ENCODE measurements around the gene CCL25. TPM values are rescaled to one million over a fixed set of nuclear protein-coding genes. Genes with fewer than 3 reads are reported as not detected.

CCL25 gene
- polyA plus RNA-seq, 1 donor from 2014 or later = 1.9 TPM

DNA sequence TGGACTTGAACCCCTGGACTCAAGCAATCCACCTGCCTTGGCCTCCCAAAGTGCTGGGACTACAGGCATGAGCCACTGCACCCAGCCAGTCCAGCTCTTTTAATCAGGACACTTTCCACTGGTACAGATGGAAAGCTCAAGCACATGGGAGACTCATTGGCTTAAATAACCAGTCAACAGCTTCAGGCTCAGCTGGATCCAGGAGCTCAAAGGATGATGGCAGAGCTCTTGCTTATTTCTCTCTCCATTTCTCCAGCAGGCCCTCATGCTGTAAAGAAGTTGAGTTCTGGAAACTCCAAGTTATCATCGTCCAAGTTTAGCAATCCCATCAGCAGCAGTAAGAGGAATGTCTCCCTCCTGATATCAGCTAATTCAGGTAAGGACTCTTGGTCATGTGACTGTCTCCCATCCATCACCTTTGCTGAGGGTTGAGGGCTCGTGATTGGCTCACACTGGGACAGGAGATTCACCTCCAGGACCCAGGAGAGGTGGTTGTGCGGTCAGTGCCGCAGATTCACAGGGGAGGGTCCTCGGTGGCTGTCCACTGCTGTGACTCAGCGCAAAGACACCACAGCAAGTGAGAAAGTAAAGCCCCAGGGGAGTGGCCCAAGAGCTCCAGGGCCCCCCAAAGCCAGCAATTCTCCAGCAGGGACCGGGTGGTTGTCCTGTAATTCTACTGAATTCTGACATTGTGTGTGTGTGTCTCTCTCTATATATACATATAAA, 5.1 kb downstream of the CCL25 start:
- H3K4me3 ChIP-seq (ENCODE audit: low read length) = no peak overlapping the region
- no peaks in the 10 kb centered on the region for H3K9me2 ChIP-seq (ENCODE audit: insufficient read depth, low read length)
- no peaks in the 10 kb centered on the region for H4K20me1 ChIP-seq (ENCODE audit: insufficient read depth)
- H2AFZ ChIP-seq (ENCODE audit: low read depth, low read length) = no peak overlapping the region
- H3F3A ChIP-seq (ENCODE audit: insufficient read depth, low read length, poor library complexity, severe bottlenecking) = no peaks in the 10 kb centered on the region
- no peaks in the 10 kb centered on the region for H3K36me3 ChIP-seq (ENCODE audit: insufficient read depth, low read length)
- no peak overlapping the region for H3K9ac ChIP-seq (ENCODE audit: low read length)
- no peaks in the 10 kb centered on the region for H3K9me3 ChIP-seq (ENCODE audit: low read length)
- no peaks in the 10 kb centered on the region for H3K79me2 ChIP-seq (replicated peaks; ENCODE audit: insufficient read depth, low read length)
- H3K27me3 ChIP-seq (ENCODE audit: insufficient read depth, low read depth, low read length) = no peaks in the 10 kb centered on the region
- H3K27ac ChIP-seq (ENCODE audit: low read length) = no peak overlapping the region
- no peak overlapping the region for H3K4me2 ChIP-seq (ENCODE audit: low read length)
- TF ChIP-seq EP300 (conservative IDR thresholded peaks at IDR 0.05; ENCODE audit: poor library complexity, severe bottlenecking) (no peak), TAF1 (IDR thresholded peaks at IDR 0.05; ENCODE audit: low read depth) (no peak), RAD21 (conservative IDR thresholded peaks at IDR 0.05) (no peak)

DNA sequence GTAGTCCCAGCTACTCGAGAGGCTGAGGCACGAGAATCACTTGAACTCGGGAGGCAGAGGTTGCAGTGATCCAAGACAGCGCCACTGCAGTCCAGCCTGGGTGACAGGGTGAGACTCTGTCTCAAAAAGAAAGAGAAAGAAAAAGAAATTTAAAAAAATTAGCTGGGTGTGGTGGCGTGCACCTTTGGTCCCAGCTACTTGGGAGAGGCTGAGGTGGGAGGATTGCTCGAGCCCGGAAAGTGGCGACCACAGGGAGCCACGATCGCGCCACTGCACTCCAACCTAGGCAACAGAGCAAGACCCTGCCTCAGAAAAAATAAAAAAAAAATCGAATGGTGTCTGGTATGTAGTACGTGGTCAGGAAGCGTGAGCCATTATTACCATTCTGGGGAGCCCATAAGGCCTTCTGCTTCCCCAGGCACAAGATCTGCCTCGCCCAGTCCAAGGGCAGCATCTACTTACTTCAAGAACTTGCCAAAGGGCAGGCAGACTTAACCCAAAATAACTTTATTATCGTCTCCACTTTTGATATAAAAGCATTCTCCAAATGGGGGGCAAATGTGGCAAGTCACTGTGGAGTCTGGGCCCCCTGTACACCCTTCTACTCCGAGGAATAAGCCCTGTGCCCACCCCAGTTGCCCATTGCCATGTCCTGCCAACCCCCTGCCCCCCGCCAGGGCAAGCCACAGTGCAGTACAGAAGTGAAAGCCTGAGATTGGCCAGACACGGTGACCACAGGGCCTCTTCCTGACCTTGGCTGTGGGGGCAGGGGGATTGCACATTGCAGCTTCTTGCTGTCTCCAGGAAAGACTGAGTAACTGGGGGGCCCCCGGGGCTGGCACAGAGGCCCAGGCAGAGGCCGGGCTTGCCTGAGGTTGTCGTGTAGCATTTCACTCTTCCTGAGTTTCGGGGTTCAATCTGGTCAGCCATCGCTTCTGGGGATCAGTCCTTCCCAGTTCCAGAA, 12.6 kb downstream of the CCL25 start:
- H3K36me3 ChIP-seq (ENCODE audit: insufficient read depth, low read length) = peaks cover 7% of the 10 kb centered on the region
- H3K27me3 ChIP-seq (ENCODE audit: insufficient read depth, low read depth, low read length) = no peaks in the 10 kb centered on the region
- H4K20me1 ChIP-seq (ENCODE audit: insufficient read depth) = no peaks in the 10 kb centered on the region
- TF ChIP-seq, protein P1, sequence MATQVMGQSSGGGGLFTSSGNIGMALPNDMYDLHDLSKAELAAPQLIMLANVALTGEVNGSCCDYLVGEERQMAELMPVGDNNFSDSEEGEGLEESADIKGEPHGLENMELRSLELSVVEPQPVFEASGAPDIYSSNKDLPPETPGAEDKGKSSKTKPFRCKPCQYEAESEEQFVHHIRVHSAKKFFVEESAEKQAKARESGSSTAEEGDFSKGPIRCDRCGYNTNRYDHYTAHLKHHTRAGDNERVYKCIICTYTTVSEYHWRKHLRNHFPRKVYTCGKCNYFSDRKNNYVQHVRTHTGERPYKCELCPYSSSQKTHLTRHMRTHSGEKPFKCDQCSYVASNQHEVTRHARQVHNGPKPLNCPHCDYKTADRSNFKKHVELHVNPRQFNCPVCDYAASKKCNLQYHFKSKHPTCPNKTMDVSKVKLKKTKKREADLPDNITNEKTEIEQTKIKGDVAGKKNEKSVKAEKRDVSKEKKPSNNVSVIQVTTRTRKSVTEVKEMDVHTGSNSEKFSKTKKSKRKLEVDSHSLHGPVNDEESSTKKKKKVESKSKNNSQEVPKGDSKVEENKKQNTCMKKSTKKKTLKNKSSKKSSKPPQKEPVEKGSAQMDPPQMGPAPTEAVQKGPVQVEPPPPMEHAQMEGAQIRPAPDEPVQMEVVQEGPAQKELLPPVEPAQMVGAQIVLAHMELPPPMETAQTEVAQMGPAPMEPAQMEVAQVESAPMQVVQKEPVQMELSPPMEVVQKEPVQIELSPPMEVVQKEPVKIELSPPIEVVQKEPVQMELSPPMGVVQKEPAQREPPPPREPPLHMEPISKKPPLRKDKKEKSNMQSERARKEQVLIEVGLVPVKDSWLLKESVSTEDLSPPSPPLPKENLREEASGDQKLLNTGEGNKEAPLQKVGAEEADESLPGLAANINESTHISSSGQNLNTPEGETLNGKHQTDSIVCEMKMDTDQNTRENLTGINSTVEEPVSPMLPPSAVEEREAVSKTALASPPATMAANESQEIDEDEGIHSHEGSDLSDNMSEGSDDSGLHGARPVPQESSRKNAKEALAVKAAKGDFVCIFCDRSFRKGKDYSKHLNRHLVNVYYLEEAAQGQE (IDR thresholded peaks at IDR 0.05; ENCODE audit: borderline replicate concordance) = no peak
- TF ChIP-seq MXI1 (conservative IDR thresholded peaks at IDR 0.05; ENCODE audit: poor library complexity, severe bottlenecking) (no peak), RAD21 (conservative IDR thresholded peaks at IDR 0.05) (no peak), TAF1 (IDR thresholded peaks at IDR 0.05; ENCODE audit: low read depth) (no peak), EP300 (conservative IDR thresholded peaks at IDR 0.05; ENCODE audit: poor library complexity, severe bottlenecking) (no peak), POLR2AphosphoS5 (IDR thresholded peaks at IDR 0.05) (no peak), EZH2 (IDR thresholded peaks at IDR 0.05; ENCODE audit: borderline replicate concordance, insufficient read depth, low read length, poor library complexity, severe bottlenecking) (no peak), SMC3 (conservative IDR thresholded peaks at IDR 0.05; ENCODE audit: poor library complexity) (no peak)
- TF ChIP-seq, protein P2, sequence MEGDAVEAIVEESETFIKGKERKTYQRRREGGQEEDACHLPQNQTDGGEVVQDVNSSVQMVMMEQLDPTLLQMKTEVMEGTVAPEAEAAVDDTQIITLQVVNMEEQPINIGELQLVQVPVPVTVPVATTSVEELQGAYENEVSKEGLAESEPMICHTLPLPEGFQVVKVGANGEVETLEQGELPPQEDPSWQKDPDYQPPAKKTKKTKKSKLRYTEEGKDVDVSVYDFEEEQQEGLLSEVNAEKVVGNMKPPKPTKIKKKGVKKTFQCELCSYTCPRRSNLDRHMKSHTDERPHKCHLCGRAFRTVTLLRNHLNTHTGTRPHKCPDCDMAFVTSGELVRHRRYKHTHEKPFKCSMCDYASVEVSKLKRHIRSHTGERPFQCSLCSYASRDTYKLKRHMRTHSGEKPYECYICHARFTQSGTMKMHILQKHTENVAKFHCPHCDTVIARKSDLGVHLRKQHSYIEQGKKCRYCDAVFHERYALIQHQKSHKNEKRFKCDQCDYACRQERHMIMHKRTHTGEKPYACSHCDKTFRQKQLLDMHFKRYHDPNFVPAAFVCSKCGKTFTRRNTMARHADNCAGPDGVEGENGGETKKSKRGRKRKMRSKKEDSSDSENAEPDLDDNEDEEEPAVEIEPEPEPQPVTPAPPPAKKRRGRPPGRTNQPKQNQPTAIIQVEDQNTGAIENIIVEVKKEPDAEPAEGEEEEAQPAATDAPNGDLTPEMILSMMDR (IDR thresholded peaks at IDR 0.05; ENCODE audit: poor library complexity, severe bottlenecking) = no peak
- H3K79me2 ChIP-seq (replicated peaks; ENCODE audit: insufficient read depth, low read length) = no peaks in the 10 kb centered on the region
- H3K9me3 ChIP-seq (ENCODE audit: low read length) = no peaks in the 10 kb centered on the region
- no peak overlapping the region for H3K4me2 ChIP-seq (ENCODE audit: low read length)
- H3K9me2 ChIP-seq (ENCODE audit: insufficient read depth, low read length) = no peaks in the 10 kb centered on the region
- no peak overlapping the region for H2AFZ ChIP-seq (ENCODE audit: low read depth, low read length)
- H3F3A ChIP-seq (ENCODE audit: insufficient read depth, low read length, poor library complexity, severe bottlenecking) = no peaks in the 10 kb centered on the region
- no peak overlapping the region for H3K27ac ChIP-seq (ENCODE audit: low read length)
- no peak overlapping the region for H3K9ac ChIP-seq (ENCODE audit: low read length)
- H3K4me3 ChIP-seq (ENCODE audit: low read length) = no peak overlapping the region
